Vagina (tissue), 2 donors: ENCODE data around the gene NOL7.

ENCODE experiments used
- CTCF ChIP-seq, 3 experiments: fragments of 450-650 bp in 2 of 3; fragments of 200-600 bp in 1 of 3; sonication (generic) in 1 of 3; IDR thresholded peaks; one replicate each; pipeline ENCODE4 v1.5.1; 2017 to 2019; ENCODE audit warnings: antibody characterized with exemption in 3 of 3, mild to moderate bottlenecking in 2 of 3, moderate library complexity in 2 of 3
- POLR2A ChIP-seq, 2 donors: fragments of 450-650 bp; IDR thresholded peaks; one replicate each; pipeline ENCODE4 v1.6.1; 2017; ENCODE audit warnings: antibody characterized with exemption in 2 of 2, mild to moderate bottlenecking in 2 of 2, moderate library complexity in 2 of 2
- POLR2AphosphoS5 ChIP-seq, 2 donors: sonication (generic); formaldehyde crosslinking; IDR thresholded peaks; one replicate each; pipeline ENCODE4 v1.9.0; 2017; ENCODE audit warnings: antibody characterized with exemption in 2 of 2, mild to moderate bottlenecking in 2 of 2, low read depth in 1 of 2; ENCODE audit not compliant: insufficient read depth in 1 of 2

GRCh38 chr6:13586603-13587542, 28.3 kb upstream of the NOL7 start:
- no peak for TF ChIP-seq POLR2A (IDR thresholded peaks at IDR 0.05)
- no peak for TF ChIP-seq CTCF (IDR thresholded peaks at IDR 0.05)
- TF ChIP-seq POLR2AphosphoS5 (IDR thresholded peaks at IDR 0.05; ENCODE audit: insufficient read depth in 1 of 2, low read depth in 1 of 2): no peak
